CD1c-positive myeloid dendritic cell (primary cell): ENCODE results near the gene SLC26A1.

Experiments used
- DNase-seq: peaks from one replicate; pipeline ENCODE4 v3.0.0-alpha.2; 2016; ENCODE audit errors: extremely low spot score

SLC26A1 gene

GRCh38 chr4:1028574-1029220, 35.5 kb upstream of the SLC26A1 start:
- DNase-seq = no peak

DNA sequence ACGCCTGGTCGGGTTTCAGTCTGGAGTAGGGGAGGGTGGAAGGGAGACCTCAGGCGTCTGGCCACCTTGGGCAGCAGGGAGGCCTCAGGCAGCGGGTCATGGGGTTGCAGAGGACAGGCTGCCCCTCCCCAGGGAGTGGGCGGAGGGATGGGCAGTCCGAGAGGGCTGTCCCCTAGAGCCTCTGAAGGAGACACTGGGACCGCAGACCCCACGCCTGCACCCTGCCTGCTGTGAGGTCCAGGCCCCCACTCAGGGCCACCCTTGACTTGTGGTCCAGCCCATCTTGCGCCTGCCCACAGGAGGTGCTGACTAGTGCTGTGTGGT, 34.7 kb upstream of the SLC26A1 start:
- no peak for DNase-seq

GRCh38 chr4:1027219-1027914, 34.2 kb upstream of the SLC26A1 start:
- no peak for DNase-seq

DNA sequence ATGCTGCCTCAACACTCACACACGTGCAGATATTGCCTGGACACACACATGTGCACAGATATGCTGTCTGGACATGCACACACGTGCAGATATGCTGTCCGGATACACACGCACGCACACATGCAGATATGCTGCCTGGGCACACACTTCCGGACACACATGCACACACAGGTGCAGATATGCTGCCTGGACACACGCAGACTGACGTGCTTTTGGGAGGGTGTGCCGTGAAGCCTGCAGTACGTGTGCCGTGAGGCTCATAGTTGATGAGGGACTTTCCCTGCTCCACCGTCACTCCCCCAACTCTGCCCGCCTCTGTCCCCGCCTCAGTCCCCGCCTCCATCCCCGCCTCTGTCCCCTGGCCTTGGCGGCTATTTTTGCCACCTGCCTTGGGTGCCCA, 32.9 kb upstream of the SLC26A1 start:
- peak; percentile 27 for DNase-seq

DNA sequence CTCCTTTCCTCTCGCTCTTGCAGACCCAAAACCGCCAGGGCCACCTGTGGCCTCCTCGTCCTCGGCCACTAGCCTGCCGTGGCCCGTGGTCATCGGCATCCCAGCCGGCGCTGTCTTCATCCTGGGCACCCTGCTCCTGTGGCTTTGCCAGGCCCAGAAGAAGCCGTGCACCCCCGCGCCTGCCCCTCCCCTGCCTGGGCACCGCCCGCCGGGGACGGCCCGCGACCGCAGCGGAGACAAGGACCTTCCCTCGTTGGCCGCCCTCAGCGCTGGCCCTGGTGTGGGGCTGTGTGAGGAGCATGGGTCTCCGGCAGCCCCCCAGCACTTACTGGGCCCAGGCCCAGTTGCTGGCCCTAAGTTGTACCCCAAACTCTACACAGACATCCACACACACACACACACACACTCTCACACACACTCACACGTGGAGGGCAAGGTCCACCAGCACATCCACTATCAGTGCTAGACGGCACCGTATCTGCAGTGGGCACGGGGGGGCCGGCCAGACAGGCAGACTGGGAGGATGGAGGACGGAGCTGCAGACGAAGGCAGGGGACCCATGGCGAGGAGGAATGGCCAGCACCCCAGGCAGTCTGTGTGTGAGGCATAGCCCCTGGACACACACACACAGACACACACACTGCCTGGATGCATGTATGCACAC, 31.8 kb upstream of the SLC26A1 start:
- no peak for DNase-seq

DNA sequence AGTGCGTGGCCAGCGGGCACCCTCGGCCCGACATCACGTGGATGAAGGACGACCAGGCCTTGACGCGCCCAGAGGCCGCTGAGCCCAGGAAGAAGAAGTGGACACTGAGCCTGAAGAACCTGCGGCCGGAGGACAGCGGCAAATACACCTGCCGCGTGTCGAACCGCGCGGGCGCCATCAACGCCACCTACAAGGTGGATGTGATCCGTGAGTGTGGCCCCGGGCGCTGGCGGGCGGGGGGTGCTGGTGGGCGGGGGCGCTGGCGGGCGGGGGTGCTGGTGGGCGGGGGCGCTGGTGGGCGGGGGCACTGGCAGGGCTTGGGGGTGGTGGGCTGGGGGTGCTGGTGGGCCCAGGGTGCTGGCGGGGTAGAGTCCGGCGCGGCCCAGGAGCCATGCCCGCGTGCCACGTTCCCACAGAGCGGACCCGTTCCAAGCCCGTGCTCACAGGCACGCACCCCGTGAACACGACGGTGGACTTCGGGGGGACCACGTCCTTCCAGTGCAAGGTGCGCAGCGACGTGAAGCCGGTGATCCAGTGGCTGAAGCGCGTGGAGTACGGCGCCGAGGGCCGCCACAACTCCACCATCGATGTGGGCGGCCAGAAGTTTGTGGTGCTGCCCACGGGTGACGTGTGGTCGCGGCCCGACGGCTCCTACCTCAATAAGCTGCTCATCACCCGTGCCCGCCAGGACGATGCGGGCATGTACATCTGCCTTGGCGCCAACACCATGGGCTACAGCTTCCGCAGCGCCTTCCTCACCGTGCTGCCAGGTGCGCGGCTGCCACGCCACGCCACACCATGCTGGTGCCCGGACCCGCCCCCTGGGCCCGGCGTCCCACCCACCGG, 30.9 kb upstream of the SLC26A1 start:
- no peak for DNase-seq

DNA sequence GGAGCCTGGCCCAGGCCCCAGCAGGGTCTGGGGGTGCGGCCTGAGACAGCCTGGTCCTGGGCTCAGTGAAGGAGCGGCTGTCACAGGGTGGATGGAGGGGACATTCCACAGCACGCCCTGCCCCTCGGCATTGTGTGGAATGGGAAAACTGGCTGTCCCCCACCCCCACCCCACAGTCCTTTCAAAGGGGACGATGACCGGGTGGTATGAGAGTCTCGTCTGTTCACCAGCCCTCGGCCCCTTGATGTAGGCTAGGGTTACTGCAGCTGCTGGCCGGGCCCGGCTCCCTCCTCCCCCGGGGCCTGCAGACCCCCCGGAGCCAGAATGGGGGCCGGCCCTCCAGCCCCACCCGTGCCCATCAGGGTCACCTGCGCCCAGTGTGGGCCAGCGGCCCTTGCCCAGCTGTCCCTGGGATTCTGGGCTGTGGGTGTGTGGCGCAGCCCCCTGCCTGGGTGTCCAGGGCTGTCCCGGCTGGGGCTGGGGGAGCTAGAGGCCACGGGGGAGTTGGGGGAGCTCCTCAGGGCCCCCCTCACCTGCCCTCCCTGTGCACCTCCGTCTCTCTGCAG, 30.0 kb upstream of the SLC26A1 start:
- DNase-seq = no peak

- DNase-seq = no peak
Observed at GRCh38 chr4:1022739-1023066, 29.5 kb upstream of the SLC26A1 start.

DNA sequence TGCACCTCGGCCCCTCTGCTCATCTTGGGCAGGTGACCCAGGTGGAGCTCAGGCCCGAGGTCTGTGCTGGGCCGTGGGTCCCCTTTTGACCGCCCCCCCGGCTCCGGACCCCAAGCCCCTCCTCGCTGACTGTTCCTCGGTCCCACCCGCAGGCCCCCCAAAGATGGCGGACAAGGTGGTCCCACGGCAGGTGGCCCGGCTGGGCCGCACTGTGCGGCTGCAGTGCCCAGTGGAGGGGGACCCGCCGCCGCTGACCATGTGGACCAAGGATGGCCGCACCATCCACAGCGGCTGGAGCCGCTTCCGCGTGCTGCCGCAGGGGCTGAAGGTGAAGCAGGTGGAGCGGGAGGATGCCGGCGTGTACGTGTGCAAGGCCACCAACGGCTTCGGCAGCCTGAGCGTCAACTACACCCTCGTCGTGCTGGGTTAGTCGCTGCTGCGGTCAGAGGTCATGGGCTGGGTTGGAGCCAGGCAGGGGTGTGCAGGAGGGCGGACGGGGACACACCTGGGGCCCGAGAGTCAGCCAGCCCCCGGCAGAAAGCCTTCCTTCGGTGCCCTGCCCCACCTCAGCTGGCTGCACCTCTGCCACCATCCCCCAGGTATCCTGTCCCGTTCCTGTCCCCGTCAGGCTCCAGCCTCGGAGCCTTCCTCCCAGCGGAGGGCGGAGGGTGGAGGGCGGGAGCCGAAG, 29.0 kb upstream of the SLC26A1 start:
- DNase-seq = no peak

DNA sequence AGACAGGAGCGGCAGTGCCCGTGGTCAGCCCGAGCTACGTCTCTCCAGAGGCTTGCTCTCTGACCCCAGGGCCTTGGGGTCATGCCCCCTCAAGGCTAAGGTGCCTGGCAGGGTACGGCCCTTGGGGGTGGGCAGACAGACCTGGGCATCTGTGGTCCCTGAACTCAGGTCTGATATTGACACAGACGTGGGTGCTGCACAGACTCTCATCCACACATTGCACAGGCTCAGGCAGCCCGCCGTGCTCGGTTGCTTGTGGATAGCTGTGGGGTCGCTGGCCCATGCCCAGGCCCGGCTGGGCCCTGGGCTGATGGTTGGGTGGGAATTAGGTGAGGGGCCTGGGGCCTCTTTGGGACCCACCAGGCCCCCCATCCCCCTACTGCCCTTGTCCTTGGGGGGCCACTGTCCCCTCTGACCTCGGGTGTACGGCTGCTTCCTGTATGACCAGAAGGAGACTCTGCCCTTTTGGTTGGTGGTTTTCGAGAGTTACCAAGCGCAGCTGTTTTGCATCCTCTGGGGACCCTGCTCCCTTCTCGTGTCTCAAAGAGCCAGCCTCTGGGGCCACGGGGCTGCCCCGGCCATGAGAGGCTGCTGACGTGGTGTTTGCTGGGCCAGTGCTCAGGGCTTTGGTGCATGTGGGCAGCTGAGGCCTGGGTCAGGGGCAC, 28.3 kb upstream of the SLC26A1 start:
- no peak for DNase-seq

- no peak for DNase-seq
Observed at GRCh38 chr4:1019729-1020470, 26.7 kb upstream of the SLC26A1 start.

GRCh38 chr4:1019320-1019719, 26.1 kb upstream of the SLC26A1 start:
- DNase-seq = no peak

DNA sequence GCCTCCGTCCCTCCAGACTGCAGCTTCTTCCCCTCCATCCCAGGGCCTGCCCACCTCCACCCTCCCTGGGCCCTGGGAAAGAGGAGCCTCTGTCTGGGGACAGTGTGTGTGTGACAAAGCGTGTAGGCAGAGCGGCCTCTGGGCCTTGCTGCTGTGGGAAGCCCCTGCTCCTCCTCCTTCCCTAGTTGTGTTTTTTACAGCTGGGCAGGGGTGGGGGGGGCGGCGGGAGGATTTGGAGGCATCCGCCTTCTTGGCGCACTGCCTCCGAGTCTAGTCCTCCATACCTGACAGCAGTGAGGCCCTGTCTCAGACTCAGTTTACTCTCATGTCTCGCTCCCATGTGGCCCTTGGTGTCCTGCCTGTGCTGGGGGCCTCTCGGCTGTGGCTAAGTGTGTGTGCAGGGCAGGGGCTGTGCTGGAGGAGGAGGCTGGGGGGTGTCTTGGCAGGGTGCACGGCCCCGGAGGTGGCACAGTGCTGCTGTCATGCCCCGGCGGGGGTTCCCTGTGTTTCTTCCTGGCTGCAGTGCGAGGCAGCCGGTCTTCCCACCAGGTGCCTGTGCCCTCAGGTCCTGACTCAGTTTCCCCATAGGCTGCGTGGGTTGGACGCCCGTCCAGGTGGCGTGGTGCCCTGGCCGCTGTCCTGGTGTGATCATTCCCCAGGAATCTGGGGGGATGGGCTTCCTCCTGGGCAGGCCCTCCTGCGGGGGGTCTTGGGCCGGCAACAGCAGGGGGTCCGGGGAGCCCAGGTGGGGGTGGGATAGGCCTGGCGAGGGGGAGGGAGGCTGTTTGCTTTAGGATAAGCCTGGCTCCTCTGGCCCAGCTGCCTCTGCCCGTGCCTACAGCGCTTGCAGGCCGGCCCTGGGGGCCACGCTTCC, 25.2 kb upstream of the SLC26A1 start:
- no peak for DNase-seq

DNA sequence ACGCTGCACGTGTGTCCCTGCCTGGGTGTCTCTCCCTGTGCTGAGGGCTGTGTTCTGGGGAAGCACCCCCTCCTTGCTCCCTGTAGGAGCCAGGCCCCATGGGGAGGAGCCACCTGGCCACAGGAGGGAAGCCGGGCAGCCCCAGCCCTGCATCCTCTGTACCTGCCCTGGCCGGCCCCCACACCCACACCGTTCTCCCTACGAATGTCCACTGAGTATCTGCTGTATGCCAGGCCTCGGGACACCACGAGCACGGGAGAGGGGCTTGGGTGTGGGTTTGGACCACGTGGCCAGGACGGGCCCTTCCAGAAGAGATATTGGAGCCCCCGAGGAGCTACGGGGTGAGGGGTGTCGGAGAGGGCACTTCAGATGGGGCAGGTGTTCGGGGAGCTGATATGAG, 24.5 kb upstream of the SLC26A1 start:
- DNase-seq = no peak

- no peak for DNase-seq
Observed at GRCh38 chr4:1017211-1017610, 24.0 kb upstream of the SLC26A1 start.

- no peak for DNase-seq
Observed at GRCh38 chr4:1015746-1016145, 22.5 kb upstream of the SLC26A1 start.

DNA sequence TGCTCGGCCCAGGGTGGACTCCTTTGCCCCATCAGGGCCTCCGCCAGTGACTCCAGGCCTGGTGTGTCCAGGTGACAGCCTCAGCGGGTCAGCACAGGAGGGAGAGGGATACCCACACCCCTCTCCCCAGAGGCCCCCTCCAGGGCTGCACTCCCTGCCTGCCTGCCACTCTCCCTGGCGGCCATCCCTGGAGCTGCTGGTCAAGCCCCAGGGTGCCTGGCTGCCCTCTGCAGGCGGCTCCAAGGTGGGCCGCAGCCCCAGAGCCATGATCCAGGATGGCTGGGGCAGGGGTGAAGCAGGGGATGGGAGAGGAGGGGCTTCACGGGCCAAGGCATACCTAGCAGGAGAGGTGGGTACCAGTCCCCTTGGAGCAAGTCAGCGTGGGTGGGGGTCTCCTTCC, 22.0 kb upstream of the SLC26A1 start:
- DNase-seq = no peak

DNA sequence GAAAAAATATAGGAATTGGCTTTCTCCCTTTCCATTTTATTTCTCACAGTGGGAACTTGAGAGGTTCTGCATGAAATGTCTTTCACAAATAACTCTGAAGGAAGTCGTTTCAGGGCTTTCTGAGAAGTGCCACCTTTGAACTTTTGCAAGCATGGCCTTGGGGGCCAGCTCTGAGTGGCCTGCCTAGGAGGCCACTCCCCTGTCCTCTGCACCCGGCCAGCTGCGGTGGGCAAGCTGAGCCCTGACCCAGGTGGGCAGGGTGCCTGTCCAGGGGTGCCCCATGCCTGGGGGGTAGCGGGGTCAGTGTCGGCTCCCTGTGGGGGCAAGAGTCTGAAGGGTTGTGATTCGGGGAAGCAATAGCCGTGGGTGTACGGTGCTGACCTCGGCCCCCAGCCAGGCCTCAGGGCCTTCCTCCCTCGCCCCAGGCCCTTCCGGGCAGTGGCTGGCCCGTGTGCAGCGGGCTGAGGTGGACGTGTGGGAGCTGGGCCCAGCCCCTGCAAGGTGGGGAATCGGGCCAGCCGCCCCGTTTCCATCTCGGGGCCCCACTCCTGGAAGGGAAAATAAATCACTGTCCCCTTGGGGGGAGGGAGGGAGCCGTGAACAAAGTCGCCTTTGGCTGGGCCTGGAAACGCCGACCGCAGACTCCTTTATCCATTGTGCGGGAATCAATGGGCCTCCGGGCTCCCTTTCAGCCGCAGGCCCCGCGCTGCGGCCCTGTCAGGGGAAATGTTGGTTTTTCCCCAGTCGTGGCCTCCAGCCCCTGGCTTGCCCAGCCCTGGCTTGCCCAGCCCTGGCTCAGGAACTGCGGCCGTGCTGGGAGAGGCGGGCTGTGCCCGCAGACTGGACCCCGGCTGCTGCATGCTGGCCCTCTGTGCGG, 21.3 kb upstream of the SLC26A1 start:
- peak; percentile 45 for DNase-seq
